ENCODE measurements around the gene DGAT2.

The DGAT2 gene

DNA sequence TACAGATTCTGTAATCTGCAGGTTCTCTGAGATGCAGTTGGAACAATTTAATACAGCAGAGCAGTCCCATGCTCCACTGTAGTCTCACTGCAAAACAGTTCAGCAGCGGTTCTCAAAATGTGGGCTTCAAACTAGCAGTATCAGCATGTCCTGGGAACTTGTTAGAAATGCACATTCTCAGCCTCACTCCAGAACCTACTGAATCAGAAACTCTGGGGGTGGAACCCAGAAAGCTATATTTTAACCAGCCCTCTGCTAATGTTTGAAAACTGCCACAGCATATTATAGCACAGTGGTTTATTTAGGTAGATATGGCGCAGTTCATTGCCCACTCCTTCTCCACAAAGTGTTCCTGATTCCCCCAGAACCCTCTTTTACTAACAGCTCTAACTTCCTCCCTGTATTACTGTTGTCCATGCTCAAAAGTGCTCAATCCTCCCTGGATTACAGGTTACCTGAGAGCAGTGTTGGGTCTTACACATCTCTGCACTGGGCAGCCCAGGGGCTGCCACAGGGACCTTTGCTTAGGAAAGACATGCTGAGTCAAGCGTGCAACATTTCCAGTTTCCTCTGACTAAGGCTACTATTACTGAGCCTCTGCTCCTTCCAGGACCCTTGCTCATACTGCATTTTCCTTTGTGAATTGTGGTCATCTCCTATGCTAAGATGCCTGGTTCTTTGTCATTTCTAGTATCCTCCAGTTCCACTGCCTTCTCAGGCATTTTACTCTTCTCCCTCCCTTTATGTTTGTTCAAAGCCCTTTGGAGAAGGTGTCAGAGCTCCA is 7.7 kb upstream of the DGAT2 start:
- no peak overlapping the region for H3K27ac ChIP-seq
- no peak for TF ChIP-seq ZFX (IDR thresholded peaks at IDR 0.05; ENCODE audit: borderline replicate concordance)
- TF ChIP-seq, protein P1, sequence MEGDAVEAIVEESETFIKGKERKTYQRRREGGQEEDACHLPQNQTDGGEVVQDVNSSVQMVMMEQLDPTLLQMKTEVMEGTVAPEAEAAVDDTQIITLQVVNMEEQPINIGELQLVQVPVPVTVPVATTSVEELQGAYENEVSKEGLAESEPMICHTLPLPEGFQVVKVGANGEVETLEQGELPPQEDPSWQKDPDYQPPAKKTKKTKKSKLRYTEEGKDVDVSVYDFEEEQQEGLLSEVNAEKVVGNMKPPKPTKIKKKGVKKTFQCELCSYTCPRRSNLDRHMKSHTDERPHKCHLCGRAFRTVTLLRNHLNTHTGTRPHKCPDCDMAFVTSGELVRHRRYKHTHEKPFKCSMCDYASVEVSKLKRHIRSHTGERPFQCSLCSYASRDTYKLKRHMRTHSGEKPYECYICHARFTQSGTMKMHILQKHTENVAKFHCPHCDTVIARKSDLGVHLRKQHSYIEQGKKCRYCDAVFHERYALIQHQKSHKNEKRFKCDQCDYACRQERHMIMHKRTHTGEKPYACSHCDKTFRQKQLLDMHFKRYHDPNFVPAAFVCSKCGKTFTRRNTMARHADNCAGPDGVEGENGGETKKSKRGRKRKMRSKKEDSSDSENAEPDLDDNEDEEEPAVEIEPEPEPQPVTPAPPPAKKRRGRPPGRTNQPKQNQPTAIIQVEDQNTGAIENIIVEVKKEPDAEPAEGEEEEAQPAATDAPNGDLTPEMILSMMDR (IDR thresholded peaks at IDR 0.05) = no peak

DNA sequence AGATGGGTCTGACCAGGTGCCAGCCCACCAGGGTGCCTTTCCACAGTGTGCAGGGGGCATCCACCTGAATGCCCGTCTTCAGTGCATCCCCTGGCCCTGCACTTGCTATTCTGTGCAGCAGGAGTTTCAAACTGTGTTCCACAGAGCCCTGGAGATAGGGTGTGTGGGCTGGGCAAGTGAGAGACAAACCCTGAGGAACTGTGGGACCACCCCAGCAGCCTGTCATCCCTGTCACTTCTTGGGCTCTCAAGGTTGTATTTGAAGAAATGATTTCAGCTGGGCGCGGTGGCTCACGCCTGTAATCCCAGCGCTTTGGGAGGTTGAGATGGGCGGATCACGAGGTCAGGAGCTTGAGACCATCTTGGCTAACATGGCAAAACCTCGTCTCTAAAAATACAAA is 6.4 kb upstream of the DGAT2 start:
- H3K27ac ChIP-seq = no peak overlapping the region
- no peak for TF ChIP-seq ZFX (IDR thresholded peaks at IDR 0.05; ENCODE audit: borderline replicate concordance)
- TF ChIP-seq, protein P1 (IDR thresholded peaks at IDR 0.05) = no peak

DNA sequence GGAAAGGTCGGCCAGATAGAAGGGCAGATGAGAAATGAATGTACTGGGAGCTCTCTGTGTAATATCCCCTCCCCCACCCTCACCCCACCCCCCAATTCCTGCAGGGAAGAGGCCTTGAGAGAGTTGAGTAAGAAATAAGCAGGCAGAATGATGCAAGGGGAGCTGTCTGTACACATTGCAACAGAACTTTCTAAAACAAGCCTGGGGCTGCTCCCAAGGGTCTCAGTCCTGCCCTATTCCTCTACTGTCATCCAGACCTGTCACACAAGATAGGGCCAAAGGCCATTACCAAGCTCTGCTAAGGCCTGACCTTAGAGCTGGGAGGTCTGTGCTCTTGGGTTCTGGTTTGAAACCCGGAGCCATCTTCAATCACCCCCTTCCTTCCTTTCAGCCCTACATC is 5.7 kb upstream of the DGAT2 start:
- no peak overlapping the region for H3K27ac ChIP-seq
- TF ChIP-seq, protein P1 (IDR thresholded peaks at IDR 0.05) = no peak
- no peak for TF ChIP-seq ZFX (IDR thresholded peaks at IDR 0.05; ENCODE audit: borderline replicate concordance)

DNA sequence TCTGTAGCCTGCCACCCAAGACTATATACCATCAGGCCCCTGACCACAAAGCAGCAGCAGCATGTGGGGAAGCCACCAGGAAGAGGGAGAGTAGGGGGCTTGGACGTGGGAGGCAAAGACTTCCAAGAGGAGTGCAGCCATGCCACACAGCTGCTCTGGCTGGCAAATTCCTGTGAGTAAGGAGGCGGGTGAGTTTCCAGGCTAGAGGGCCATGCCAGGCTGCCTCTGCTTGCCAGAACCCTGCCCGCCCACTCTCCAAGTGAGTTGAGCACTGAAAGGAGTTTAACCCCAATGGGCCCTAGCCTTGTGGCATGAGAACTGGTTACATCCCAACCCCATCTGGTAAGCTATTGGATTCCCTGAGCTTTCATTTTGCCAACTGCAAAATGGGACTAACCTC is 4.7 kb upstream of the DGAT2 start:
- TF ChIP-seq, protein P1 (IDR thresholded peaks at IDR 0.05) = no peak
- TF ChIP-seq ZFX (IDR thresholded peaks at IDR 0.05; ENCODE audit: borderline replicate concordance) = no peak
- H3K27ac ChIP-seq = no peak overlapping the region

DNA sequence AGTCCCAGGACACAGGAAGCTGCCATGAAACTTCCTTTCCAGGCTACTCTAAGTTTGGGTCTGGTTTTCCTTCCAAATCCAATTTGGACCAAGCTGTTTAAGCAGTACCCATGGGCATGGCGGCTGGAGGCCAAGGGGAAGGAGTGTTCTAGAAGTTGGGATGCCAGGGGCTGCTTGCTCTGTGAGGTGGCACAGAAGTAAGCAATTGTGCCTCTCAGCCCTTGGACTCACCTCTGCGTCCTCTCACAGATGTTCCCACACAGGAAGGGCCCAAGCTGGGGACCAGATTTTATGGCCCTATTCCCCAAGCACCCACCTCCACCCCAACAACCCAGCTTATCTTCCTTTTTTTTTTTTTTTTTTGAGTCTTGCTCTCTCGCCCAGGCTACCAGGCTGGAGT is 3.5 kb upstream of the DGAT2 start:
- no peak for TF ChIP-seq ZFX (IDR thresholded peaks at IDR 0.05; ENCODE audit: borderline replicate concordance)
- TF ChIP-seq, protein P1 (IDR thresholded peaks at IDR 0.05) = no peak
- H3K27ac ChIP-seq = no peak overlapping the region

DNA sequence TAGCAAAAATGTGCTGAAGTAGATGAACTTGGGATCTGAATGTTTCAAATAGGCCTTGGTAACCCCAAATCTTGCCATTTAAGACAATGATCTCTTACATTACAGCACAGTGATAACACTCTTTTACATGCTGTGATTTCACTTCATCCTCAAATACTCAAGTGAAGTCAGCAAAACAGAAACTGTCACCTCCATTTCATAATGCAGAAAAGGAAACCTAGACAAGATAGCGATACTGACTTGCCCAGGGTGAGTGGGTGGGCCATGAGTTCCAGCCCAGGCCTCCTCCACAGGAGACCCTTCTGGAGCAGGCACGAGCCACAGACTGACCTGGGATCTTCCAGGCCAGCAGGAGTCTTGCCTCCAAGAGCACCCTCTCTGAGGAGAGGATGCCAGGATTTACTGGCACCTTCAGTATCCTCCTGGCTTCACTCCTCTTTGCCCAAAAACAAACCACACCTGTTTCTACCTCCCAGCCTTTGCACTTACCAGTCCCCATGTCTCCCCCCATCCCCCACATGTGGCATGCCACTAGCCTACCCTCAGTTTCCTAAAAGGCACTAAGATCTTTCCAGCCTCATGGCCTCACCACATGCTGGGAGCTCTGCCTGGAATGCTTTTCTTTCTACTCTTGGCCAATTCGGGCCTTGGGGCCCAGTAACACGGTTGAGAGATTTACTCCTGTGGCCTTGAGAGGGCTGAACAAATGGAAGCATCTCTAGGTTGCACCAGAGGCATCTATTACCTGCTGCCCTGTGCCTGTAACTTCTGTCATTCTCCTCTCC is 1.9 kb upstream of the DGAT2 start:
- H3K27ac ChIP-seq = no peak overlapping the region
- TF ChIP-seq, protein P1 (IDR thresholded peaks at IDR 0.05) = no peak
- no peak for TF ChIP-seq ZFX (IDR thresholded peaks at IDR 0.05; ENCODE audit: borderline replicate concordance)

DNA sequence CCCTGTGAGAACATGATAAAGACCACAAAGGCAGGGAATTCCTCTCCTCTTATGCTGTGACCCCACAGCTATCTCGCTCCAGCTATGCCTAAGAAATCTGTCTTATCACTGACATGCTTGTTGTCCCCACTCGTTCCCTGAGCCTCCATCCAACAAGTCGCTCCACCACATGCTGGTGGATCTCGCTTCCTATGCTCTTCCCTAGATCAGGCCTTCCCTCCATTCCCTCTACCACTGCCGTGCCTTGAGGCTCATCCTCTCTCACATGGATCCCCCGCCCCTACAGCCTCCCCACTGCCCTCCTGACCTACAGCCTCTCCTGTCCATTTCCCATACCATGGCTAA is 1.4 kb upstream of the DGAT2 start:
- TF ChIP-seq, protein P1 (IDR thresholded peaks at IDR 0.05) = no peak
- TF ChIP-seq ZFX (IDR thresholded peaks at IDR 0.05; ENCODE audit: borderline replicate concordance) = no peak
- H3K27ac ChIP-seq = no peak overlapping the region
